ENCODE results near the gene CCHCR1. TPM values are rescaled to one million over a fixed set of nuclear protein-coding genes. Genes with fewer than 3 reads are reported as not detected.
A peak's percentile ranks its signal among the peaks of the same experiment; 100 is the strongest.

CCHCR1 gene
- total RNA-seq, 4 donors from 2014 or later: 11.9 to 21.1 (median 16.2) TPM

GRCh38 chr6:31120151-31120915 is 37.3 kb downstream of the CCHCR1 start, which contains the start of gene CDSN:
TSS of gene CDSN (minus strand) at chr6:31120446. CDS start at chr6:31120419, 27 bp downstream.
- Histone ChIP-seq H3K36me3 (no peaks in the 10 kb centered on the region), H3K4me1 (peaks cover 4 to 64% (median 21%) of the 10 kb centered on the region in 3 donors), H3K27ac (no peak within 1 kb of the TSS), H3K4me3 (no peak within 1 kb of the TSS), H3K9me3 (no peaks in the 10 kb centered on the region), H3K27me3 (no peaks in the 10 kb centered on the region)
- TF ChIP-seq POLR2A (IDR thresholded peaks at IDR 0.05) (no peak), CTCF (IDR thresholded peaks at IDR 0.05) (no peak)
- 76 to 81% methylated on average over 19 to 20 of the region's 26 CpGs for WGBS, 2 donors
- DNase-seq: no peak
- intact Hi-C loops (cut with DNase I): no loop called here

- DNase-seq: no peak
- 76 to 78% methylated on average over 7 of the region's 7 CpGs for WGBS, 2 donors
- H3K4me3 ChIP-seq: no peak overlapping the region
These were observed 39.4 kb downstream of the CCHCR1 start for GRCh38 chr6:31118178-31118577.

GRCh38 chr6:31116661-31117385 is 40.8 kb downstream of the CCHCR1 start:
- Histone ChIP-seq H3K27me3 (no peaks in the 10 kb centered on the region), H3K4me1 (peaks cover 12 to 52% (median 22%) of the 10 kb centered on the region in 3 donors), H3K36me3 (no peaks in the 10 kb centered on the region), H3K9me3 (no peaks in the 10 kb centered on the region), H3K4me3 (peak overlapping the region in 2 of 4 donors; percentile 9 to 33), H3K27ac (peak overlapping the region in 3 of 4 donors; percentile 0 to 63 (median 16))
- intact Hi-C loops (cut with DNase I): no loop called here
- no peak for TF ChIP-seq POLR2A (IDR thresholded peaks at IDR 0.05)
- no peak for TF ChIP-seq CTCF (IDR thresholded peaks at IDR 0.05)
- 59 to 82% methylated on average over 7 to 18 of the region's 19 CpGs for WGBS, 2 donors
- no peak for DNase-seq

More at GRCh38 chr6:31118178-31118577, 39.4 kb downstream of the CCHCR1 start:
- no peak overlapping the region for H3K27ac ChIP-seq
- no peaks in the 10 kb centered on the region for H3K9me3 ChIP-seq
- TF ChIP-seq CTCF (IDR thresholded peaks at IDR 0.05) (no peak), POLR2A (IDR thresholded peaks at IDR 0.05) (no peak)
- peaks cover 12 to 63% (median 28%) of the 10 kb centered on the region in 3 donors for H3K4me1 ChIP-seq
- intact Hi-C loops (cut with DNase I): no loop called here
- H3K36me3 ChIP-seq: no peaks in the 10 kb centered on the region
- H3K27me3 ChIP-seq: no peaks in the 10 kb centered on the region

- Histone ChIP-seq H3K4me3 (no peak overlapping the region), H3K9me3 (no peaks in the 10 kb centered on the region)
These were observed 41.6 kb downstream of the CCHCR1 start for GRCh38 chr6:31115941-31116560.

More at GRCh38 chr6:31115941-31116560, 41.6 kb downstream of the CCHCR1 start:
- Histone ChIP-seq H3K4me1 (peaks cover 12 to 52% (median 22%) of the 10 kb centered on the region in 3 donors), H3K27me3 (peaks cover 0 to 1% (median 0%) of the 10 kb centered on the region in 4 donors), H3K27ac (peak overlapping the region in 1 of 4 donors; percentile 83), H3K36me3 (no peaks in the 10 kb centered on the region)
- TF ChIP-seq POLR2A (IDR thresholded peaks at IDR 0.05) (no peak), CTCF (IDR thresholded peaks at IDR 0.05) (no peak)
- DNase-seq: no peak
- WGBS, 2 donors: 87 to 94% methylated on average over 4 to 5 of the region's 12 CpGs
- intact Hi-C loops (cut with DNase I): no loop called here

Data from esophagus squamous epithelium (tissue), 5 donors.